ENCODE data around the gene SPDYE5. TPM values are rescaled to one million over a fixed set of nuclear protein-coding genes. Genes with fewer than 3 reads are reported as not detected.
"Not testable (repeated sequence)": the region's sequence is repeated elsewhere in the genome, so short reads cannot be mapped to it uniquely, and the experiment has no call there.

SPDYE5 gene
- not detected for total RNA-seq

DNA sequence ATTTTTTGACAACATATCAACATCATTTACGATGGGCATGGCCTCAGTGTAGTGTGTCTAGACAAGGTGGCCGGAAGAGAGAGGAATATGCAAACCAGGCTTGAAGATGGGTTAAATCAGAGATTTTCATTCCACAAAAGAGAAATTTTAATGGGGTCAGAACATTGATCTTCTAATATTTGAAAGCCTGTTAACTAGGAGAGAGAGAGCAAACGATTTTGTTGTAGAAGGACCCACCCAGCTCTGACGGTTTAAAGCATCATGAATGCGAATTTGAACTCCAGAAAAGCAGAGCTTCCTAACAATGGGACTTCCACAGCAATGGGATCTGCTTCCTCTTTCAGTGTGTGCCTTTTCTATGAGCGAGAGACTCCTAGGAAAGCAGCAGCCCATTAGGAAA lies at the start of gene SPDYE5:
Gene SPDYE5 (plus strand): TSS at position 301 of the 400 bp plus-strand sequence. CDS start 1,728 bp downstream, outside the sequence.
- not testable (repeated sequence) for ATAC-seq

DNA sequence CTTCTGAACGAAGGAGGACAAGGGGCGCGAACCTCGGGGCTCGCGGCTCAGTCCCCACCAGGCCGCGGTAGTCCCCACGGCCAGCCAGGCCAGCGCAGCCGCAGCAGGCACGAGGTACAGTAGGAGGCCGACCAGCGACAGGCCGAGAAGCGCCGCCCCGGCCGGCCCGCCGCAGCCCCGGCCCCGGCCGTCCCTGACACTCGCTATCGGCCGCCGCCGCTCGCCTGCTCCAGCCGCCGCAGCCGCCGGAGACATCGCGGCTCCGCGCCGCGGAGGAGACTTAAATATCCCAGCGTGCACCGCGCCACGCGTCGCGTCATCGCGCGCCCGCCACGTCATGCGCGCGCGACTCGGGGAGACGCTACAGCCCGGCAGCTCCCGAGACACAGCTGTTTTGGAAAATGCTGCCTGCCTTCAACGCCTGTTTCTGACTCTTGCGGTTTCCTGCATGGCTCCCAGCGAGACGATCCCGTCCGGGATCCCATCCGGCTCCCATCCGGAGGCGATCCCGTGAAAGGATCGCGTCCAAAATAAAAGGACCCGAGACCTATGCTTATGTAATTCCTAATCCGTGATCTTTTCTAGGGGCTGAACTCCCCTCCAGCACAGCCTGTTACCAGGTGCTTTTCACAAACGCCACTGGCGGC lies 49.5 kb upstream of the SPDYE5 start:
- ATAC-seq: peak; percentile 98

DNA sequence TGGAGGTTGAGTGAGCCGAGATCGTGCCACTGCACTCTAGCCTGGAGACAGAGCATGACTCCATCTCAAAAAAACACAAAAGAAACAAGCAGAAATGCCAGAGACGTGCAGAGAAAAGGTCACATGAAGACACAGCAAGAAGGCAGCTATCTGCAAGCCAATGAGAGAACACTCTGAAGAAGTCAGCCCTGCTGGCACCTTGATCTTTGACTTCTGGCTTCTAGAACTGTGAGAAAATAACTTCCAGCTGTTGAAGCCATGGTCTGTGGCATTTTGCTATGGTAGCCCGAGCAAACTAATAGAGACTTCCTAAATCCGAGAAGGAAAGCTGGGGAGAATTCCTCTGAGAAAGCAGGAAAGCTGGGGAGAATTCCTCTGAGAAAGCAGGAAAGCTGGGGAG lies 42.2 kb upstream of the SPDYE5 start:
- not testable (repeated sequence) for ATAC-seq

- ATAC-seq: peak; percentile 86
These were observed 39.6 kb upstream of the SPDYE5 start for GRCh38 chr7:75452494-75452955.

GRCh38 chr7:75456403-75456802 lies 35.7 kb upstream of the SPDYE5 start:
- ATAC-seq: not testable (repeated sequence)

GRCh38 chr7:75458034-75458433 lies 34.1 kb upstream of the SPDYE5 start:
- not testable (repeated sequence) for ATAC-seq

DNA sequence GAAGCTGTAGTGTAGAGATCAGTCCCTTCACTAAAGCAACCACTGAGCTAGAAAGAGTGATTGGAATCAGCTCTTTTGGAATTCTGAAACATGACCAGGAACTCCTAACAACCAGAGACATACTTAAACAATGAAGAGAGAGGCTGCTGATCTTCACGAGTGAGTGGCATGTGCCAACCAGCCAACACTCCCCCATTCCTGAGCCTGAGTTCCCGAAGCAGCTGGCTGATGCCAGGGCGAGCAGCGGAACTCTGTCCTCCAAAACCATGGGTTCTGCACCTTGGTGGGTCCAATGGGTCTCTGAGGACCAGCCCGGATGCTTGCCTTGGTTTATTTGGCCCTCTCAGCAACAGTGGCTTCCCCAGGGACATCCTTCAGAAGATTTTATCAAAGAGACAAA lies 31.6 kb upstream of the SPDYE5 start:
- ATAC-seq: not testable (repeated sequence)

GRCh38 chr7:75470166-75470565 lies 22.0 kb upstream of the SPDYE5 start:
- not testable (repeated sequence) for ATAC-seq

- ATAC-seq: not testable (repeated sequence)
These were observed 14.7 kb upstream of the SPDYE5 start for GRCh38 chr7:75477457-75477856.

GRCh38 chr7:75480313-75480712 lies 11.8 kb upstream of the SPDYE5 start:
- not testable (repeated sequence) for ATAC-seq

DNA sequence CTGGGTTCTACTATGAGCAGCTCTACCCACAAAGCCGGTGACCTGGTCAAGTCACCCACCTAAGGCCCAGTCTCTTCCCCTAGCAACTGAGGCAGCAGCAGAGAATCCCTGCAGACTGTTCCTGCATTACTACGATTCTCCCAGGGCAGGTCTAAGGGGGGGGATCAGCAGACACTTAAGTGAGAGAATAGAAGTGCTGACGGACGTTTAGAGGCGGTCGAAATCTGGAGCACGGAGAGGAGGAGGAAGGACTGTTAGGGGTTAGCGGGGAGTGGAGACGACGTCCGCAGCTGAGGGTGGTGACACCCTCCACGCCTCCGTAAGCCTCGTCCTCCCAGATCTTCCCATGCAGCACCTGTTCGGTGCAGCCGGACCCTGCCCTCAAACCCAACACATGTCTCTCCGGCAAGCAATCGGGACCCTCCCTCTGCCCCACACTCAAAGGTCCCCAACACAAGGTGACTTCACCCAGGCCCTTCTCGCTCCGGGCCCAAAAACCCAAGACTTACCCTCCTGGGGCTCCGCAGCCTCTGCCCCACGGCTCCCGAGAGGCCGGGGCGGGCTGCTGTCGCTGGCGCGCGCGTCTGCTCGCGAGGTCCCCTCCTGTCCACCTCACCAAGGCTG lies 6.7 kb upstream of the SPDYE5 start:
- peak; percentile 17 for ATAC-seq

DNA sequence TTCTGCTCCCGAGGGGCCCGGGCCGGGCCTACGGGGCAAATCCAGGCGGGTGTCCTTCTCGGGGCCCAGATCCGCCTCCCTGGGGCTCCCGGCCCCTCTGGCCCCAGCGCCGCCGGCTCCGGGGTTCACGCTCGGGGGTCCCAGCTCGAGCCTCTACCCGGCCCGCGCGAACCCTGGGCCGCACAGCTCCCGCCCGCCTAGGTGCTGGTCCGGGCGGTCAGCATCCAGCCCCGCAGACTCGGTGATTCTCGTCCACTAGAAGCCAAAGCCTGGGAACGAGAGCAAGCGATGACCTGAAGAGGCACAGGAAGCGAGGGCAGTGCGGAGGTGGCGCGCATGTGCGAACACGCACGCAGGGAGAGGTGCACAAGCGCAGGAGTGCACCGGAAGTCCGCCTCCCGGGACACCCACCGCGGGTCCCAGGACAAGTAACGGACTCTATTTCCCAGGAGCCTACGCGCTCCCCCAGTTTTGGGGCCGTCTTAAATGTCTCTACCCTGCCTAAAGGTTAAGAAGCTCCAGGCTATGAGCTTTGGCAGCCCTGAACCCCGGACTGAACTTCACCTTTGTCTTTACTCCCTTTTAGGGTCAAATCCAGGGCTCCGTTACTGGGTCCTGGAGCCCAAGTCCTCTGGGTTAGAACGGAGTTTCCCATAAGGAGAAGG lies 6.0 kb upstream of the SPDYE5 start, which contains the start of gene POM121C:
Gene POM121C (minus strand): TSS at position 321 of the 665 bp plus-strand sequence. CDS start 44,803 bp downstream, outside the sequence.
- ATAC-seq: peak; percentile 99

DNA sequence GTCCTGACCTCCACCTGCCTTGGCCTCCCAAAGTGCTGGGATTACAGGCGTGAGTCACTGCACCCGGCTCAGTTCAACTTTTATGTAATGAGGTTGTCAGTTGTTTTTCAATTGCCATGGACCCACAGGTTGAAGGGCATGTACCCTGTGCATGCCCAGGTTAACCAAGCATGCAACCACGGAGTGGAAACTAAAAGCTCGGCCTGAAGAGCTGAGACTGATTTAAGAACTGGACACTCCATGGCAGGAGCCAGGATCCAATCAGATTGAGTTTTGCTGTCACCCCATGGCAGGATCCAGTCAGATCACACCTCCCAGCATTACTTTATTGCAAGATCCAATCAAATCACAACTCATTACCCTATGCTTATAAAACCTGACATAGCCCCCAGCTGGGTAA lies 16.9 kb downstream of the SPDYE5 start:
- ATAC-seq: not testable (repeated sequence)

GRCh38 chr7:75518842-75519241 lies 26.7 kb downstream of the SPDYE5 start:
- ATAC-seq: not testable (repeated sequence)

DNA sequence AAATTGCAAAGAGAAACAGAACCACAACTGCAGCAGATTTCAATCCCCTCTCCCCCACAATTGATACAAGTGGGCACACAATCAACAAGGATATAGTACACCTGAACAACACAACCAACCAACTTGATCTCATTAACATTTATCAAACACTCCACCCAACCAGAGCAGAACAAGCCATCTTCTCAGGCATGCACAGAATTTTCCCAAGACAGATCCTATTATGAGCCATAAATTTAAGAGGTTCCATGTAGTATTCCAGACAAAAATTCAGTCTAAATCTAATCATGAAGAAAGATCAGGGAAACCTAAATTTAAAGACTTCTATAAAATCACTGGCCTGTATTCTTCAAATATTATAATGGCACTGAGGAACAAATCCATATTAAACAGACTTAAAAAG lies 29.6 kb downstream of the SPDYE5 start:
- not testable (repeated sequence) for ATAC-seq

- not testable (repeated sequence) for ATAC-seq
These were observed 35.2 kb downstream of the SPDYE5 start for GRCh38 chr7:75527224-75527722.

- peak; percentile 42 for ATAC-seq
These were observed 39.3 kb downstream of the SPDYE5 start for GRCh38 chr7:75531359-75531821.

DNA sequence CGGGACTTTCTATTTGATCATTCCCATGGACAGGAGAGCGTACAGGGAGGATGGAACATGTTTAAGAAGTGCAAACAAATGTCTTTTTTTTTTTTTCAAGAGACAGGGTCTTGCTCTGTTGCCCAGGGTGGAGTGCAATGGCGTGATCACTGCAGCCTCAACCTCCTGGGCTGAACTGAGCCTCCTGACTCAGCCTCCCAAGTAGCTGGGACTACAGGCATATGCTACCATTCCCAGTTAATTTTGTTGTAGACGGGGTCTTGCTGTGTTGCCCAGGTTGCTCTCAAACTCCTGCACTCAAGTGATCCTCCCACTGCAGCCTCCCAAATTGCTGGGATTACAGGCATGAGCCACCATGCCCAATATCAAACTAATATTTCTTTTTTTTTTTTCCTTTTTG lies 40.5 kb downstream of the SPDYE5 start:
- no peak for ATAC-seq

- no peak for ATAC-seq
These were observed 41.8 kb downstream of the SPDYE5 start for GRCh38 chr7:75533926-75534325.

- peak; percentile 39 for ATAC-seq
These were observed 42.7 kb downstream of the SPDYE5 start for GRCh38 chr7:75534727-75535307.

- no peak for ATAC-seq
These were observed 44.4 kb downstream of the SPDYE5 start for GRCh38 chr7:75536491-75536890.

- no peak for ATAC-seq
These were observed 44.9 kb downstream of the SPDYE5 start for GRCh38 chr7:75536940-75537538.

Data from esophagus mucosa (tissue), 1 donor.